Thyroid gland (tissue), 4 donors: ENCODE results near the gene SLC3A2. TPM values are rescaled to one million over a fixed set of nuclear protein-coding genes. Genes with fewer than 3 reads are reported as not detected.
A peak's percentile ranks its signal among the peaks of the same experiment; 100 is the strongest.
"Not testable (repeated sequence)": the region's sequence is repeated elsewhere in the genome, so short reads cannot be mapped to it uniquely, and the experiment has no call there.

Experiments
- DNase-seq, 2 donors: peaks; one replicate each; pipeline ENCODE4 v3.0.0-alpha.2; 2019
- H3K27ac ChIP-seq, 3 donors: fragments of 200-600 bp; sonication (generic); 1 replicate in 2 of 3; 2 replicates in 1 of 3; pipeline ENCODE4 v1.5.1; 2016 to 2019; ENCODE audit warnings: mild to moderate bottlenecking in 1 of 3, moderate library complexity in 1 of 3
- H3K27me3 ChIP-seq: fragments of 200-600 bp; sonication (generic); one replicate; pipeline ENCODE4 v1.5.1; 2019
- H3K36me3 ChIP-seq, 2 donors: fragments of 200-600 bp; sonication (generic); one replicate each; pipeline ENCODE4 v1.5.1; 2016 to 2019
- H3K4me1 ChIP-seq, 2 donors: fragments of 200-600 bp; sonication (generic); one replicate each; pipeline ENCODE4 v1.5.1; 2017 to 2019
- H3K4me3 ChIP-seq, 3 donors: fragments of 200-600 bp; sonication (generic); replicated peaks in 1 of 3; 1 replicate in 2 of 3; 2 replicates in 1 of 3; pipeline ENCODE4 v1.5.1; 2016; ENCODE audit warnings: mild to moderate bottlenecking in 1 of 3
- H3K9me3 ChIP-seq: fragments of 200-600 bp; sonication (generic); one replicate; pipeline ENCODE4 v1.5.1; 2017
- CTCF ChIP-seq, 6 experiments: fragments of 200-600 bp in 3 of 6; fragments of 450-650 bp in 3 of 6; sonication (generic) in 3 of 6; IDR thresholded peaks; one replicate each; pipeline ENCODE4 v1.5.1; 2016 to 2019; ENCODE audit warnings: antibody characterized with exemption in 6 of 6, mild to moderate bottlenecking in 2 of 6, inconsistent platforms in 1 of 6, moderate library complexity in 1 of 6
- POLR2A ChIP-seq, 2 donors: fragments of 450-650 bp; IDR thresholded peaks; one replicate each; pipeline ENCODE4 v1.6.1; 2017; ENCODE audit warnings: antibody characterized with exemption in 2 of 2, mild to moderate bottlenecking in 2 of 2, moderate library complexity in 1 of 2
- WGBS, 2 donors: methylation state at CpG; one replicate each; pipeline ENCODE4 v1.1.5; 2017; 5-methylcytosine and 5-hydroxymethylcytosine counted together
- intact Hi-C: fragments of 100-400 bp; cut with DNase I; formaldehyde crosslinking; loops from one replicate; pipeline ENCODE4 v1.15.1; 2023
- total RNA-seq, 4 donors: library from RNA; depleted of rRNA; stranded (reverse); fragments of >200 nt; gene quantifications; one replicate each; pipeline ENCODE4 v1.2.3, GENCODE V29; 2016

SLC3A2 gene
- total RNA-seq, 4 donors from 2014 or later, result 145 to 295 (median 159) TPM

DNA sequence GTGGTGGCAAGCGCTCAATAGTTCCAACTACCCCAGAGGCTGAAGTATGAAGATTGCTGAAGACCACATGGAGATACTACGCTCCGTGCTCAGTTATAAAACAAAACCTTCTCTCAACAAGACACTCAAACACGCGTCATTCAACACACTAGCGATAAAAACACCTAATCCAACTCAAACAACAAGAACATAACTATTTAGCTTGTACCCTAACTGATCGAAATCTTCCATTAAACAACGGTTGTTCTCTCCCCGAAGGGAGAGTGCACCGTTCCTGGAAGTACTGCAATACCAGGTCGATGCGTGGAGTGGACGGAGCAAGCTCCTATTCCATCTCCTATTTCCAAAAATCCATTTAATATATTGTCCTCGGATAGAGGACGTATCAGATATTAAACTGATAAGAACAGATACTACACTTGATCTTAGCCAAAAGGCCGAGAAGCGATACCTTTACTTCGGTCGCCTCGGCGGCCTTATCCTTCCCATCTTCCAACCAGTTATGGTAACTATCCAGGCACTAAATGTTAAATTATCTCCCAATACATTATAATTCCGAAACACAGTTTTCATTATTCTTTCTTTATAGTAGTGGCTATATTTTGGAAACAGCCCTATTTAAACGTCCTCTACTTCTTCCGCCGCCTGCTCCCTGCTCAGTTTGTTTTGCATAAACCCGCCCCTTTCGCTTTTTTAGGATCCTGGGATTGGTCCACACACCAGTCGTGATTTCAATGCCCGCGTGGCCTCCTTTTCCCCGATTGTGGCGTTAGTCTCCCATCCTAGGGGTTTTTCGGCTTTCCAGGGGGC lies 39.1 kb upstream of the SLC3A2 start:
- H3K9me3 ChIP-seq, result no peaks in the 10 kb centered on the region
- no peaks in the 10 kb centered on the region for H3K36me3 ChIP-seq
- peak overlapping the region in 2 of 3 donors; percentile 26 to 63 for H3K4me3 ChIP-seq
- WGBS, 2 donors, result 0% methylated on average over 33 of the region's 33 CpGs
- peak; percentile 80 to 81 for DNase-seq
- peak; percentile 97 to 100 for TF ChIP-seq POLR2A (IDR thresholded peaks at IDR 0.05)
- peak in 1 of 6 experiments; percentile 15 for TF ChIP-seq CTCF (IDR thresholded peaks at IDR 0.05)
- peaks cover 6 to 12% of the 10 kb centered on the region in 2 donors for H3K4me1 ChIP-seq
- no peaks in the 10 kb centered on the region for H3K27me3 ChIP-seq
- H3K27ac ChIP-seq, result peak overlapping the region; percentile 99 to 100 (median 100)
- intact Hi-C loops, result no loop called here

DNA sequence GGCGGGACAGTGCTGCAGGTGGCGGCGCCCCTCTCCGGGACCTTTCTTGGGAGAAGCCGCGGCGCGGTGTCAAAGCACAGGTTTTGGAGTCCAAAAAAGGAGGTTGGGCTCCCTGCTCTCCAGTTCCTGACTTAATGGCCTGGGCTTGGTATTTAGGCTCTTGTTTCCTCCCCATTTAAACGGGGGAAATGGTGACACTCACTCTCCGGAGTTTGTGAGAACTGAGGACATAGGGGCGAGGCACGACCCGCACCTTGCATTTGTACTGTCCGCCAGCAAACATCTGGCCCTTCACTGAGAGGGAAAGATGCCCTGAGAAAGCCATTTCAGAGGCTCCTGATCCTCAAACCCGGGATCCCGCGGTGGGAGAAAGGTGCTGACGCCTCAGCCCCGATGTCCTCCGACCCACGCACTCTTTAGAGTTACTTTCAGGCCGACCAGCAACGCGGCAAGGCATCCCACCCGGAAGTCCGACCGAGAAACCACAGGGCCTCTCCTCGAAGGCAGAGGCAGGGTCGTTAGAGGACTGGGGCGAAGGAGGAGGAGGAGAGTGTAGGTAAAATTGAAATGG lies 38.4 kb upstream of the SLC3A2 start:
- H3K4me3 ChIP-seq, result peak overlapping the region in 2 of 3 donors; percentile 26 to 47
- peaks cover 6 to 12% of the 10 kb centered on the region in 2 donors for H3K4me1 ChIP-seq
- peak overlapping the region; percentile 99 to 100 (median 100) for H3K27ac ChIP-seq
- no peaks in the 10 kb centered on the region for H3K9me3 ChIP-seq
- peak in 1 of 2 donors; percentile 13 for DNase-seq
- no peak for TF ChIP-seq POLR2A (IDR thresholded peaks at IDR 0.05)
- intact Hi-C loops, result no loop called here
- H3K27me3 ChIP-seq, result no peaks in the 10 kb centered on the region
- H3K36me3 ChIP-seq, result no peaks in the 10 kb centered on the region
- WGBS, 2 donors, result 19 to 21% methylated on average over 28 to 30 of the region's 30 CpGs

DNA sequence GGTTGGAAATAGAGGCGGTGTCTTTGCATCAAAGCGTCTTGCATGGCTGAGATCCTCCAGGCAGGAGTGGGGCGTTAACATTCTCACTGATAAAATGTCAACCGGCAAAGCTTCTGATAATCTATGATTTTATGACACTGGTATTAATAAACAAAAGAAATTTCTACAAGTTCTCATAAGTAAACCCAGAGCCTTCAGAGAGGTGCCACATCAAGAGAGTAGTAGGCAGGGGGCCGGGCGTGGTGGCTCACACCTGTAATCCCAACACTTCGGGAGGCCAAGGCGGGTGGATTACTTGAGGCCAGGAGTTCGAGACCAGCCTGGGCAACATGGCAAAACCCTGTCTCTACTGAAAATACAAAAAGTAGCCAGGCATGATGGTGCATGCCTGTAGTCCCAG lies 37.8 kb upstream of the SLC3A2 start:
- H3K36me3 ChIP-seq, intact Hi-C loops, H3K4me3 ChIP-seq, H3K9me3 ChIP-seq, H3K27me3 ChIP-seq, DNase-seq: not testable (repeated sequence)
- Histone ChIP-seq H3K4me1 (peaks cover 6 to 12% of the 10 kb centered on the region in 2 donors), H3K27ac (peak overlapping the region in 2 of 3 donors; percentile 99 to 100)
- 88 to 93% methylated on average over 9 of the region's 9 CpGs for WGBS, 2 donors

DNA sequence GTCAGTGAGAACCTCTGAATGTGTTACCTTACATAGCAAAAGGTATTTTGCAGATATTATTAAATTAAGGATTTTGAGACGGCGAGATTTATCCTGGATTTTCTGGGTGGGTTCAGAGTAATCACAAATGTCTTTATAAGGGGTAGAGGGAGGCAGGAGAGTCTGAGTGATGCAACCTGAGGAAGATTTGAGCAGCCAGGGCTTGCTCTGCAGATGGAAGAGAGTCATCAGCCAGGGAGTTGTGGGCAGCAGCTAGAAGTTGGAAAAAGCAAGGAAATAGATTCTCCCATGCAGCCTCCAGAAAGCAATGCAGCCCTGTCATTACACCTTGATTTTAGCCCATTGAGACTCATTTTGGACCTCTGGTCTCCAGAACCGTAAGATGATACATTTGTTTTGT lies 37.2 kb upstream of the SLC3A2 start:
- intact Hi-C loops, result no loop called here
- no peaks in the 10 kb centered on the region for H3K36me3 ChIP-seq
- H3K4me1 ChIP-seq, result peaks cover 6 to 9% of the 10 kb centered on the region in 2 donors
- H3K9me3 ChIP-seq, result no peaks in the 10 kb centered on the region
- H3K27ac ChIP-seq, result no peak overlapping the region
- WGBS, 2 donors, result 97 to 98% methylated on average over 3 of the region's 3 CpGs
- DNase-seq, result no peak
- H3K4me3 ChIP-seq, result no peak overlapping the region
- H3K27me3 ChIP-seq, result no peaks in the 10 kb centered on the region
- TF ChIP-seq POLR2A (IDR thresholded peaks at IDR 0.05) (no peak), CTCF (IDR thresholded peaks at IDR 0.05) (no peak)

DNA sequence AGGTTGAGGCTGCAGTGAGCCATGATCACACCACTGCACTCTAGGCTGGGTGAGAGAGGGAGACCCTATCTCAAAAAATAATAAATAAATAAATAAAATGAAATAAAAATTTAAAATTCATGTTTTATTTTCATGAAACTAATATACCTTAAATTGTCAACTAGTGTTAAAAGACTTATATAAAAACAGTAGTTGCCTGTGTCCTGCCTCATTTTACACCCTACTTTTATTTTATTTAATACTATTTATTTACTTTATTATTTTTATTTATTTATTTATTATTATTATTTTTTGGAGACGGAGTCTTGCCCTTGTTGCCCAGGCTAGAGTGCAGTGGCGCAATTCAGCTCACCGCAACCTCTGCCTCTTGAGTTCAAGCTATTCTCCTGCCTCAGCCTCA lies 36.5 kb upstream of the SLC3A2 start:
- intact Hi-C loops, result no loop called here
- H3K4me1 ChIP-seq, result peaks cover 6 to 7% of the 10 kb centered on the region in 2 donors
- H3K9me3 ChIP-seq, result no peaks in the 10 kb centered on the region
- H3K27me3 ChIP-seq, result no peaks in the 10 kb centered on the region
- TF ChIP-seq CTCF (IDR thresholded peaks at IDR 0.05) (no peak), POLR2A (IDR thresholded peaks at IDR 0.05) (no peak)
- H3K36me3 ChIP-seq, result no peaks in the 10 kb centered on the region
- H3K27ac ChIP-seq, result no peak overlapping the region
- H3K4me3 ChIP-seq, result no peak overlapping the region
- no peak for DNase-seq
- WGBS, 2 donors, result 95 to 98% methylated on average over 3 of the region's 3 CpGs

GRCh38 chr11:62846177-62846576 lies 34.5 kb upstream of the SLC3A2 start:
- Histone ChIP-seq H3K36me3 (no peaks in the 10 kb centered on the region), H3K27me3 (no peaks in the 10 kb centered on the region), H3K4me1 (peaks cover 0 to 7% of the 10 kb centered on the region in 2 donors), H3K9me3 (no peaks in the 10 kb centered on the region), H3K27ac (no peak overlapping the region), H3K4me3 (no peak overlapping the region)
- TF ChIP-seq POLR2A (IDR thresholded peaks at IDR 0.05), result no peak
- TF ChIP-seq CTCF (IDR thresholded peaks at IDR 0.05), result no peak
- intact Hi-C loops, result no loop called here
- WGBS, 2 donors, result 87 to 98% methylated on average over 3 of the region's 3 CpGs
- no peak for DNase-seq
